Right ventricle myocardium inferior (tissue), 1 donor: Measurements from ENCODE around the gene VSIG8. TPM values are rescaled to one million over a fixed set of nuclear protein-coding genes. Genes with fewer than 3 reads are reported as not detected.

Experiments used
- ATAC-seq: fragments of 200-7000 bp; cut with Tn5 transposase; one replicate; pipeline ENCODE4 v1.9.1; 2020; ENCODE audit warnings: mild to moderate bottlenecking, moderate library complexity
- DNase-seq: peaks from one replicate; pipeline ENCODE4 v3.0.0; 2021; ENCODE audit errors: missing footprints
- intact Hi-C: fragments of 100-400 bp; cut with DNase I; formaldehyde crosslinking; loops from one replicate; pipeline ENCODE4 v1.11.0; 2022
- total RNA-seq: library from RNA; stranded (reverse); fragmentation: NEBNext Ultra II Directional; extraction: Animal tissue kit (Norgen Biotek cat#: 25700); gene quantifications from one replicate; pipeline ENCODE4 v1.2.1, GENCODE V29; 2021
- donor health status: DM: no; HTN: yes; CAD: no; lungs with severe emphysema.

The VSIG8 gene
- total RNA-seq, 1 donor from 2014 or later: not detected

DNA sequence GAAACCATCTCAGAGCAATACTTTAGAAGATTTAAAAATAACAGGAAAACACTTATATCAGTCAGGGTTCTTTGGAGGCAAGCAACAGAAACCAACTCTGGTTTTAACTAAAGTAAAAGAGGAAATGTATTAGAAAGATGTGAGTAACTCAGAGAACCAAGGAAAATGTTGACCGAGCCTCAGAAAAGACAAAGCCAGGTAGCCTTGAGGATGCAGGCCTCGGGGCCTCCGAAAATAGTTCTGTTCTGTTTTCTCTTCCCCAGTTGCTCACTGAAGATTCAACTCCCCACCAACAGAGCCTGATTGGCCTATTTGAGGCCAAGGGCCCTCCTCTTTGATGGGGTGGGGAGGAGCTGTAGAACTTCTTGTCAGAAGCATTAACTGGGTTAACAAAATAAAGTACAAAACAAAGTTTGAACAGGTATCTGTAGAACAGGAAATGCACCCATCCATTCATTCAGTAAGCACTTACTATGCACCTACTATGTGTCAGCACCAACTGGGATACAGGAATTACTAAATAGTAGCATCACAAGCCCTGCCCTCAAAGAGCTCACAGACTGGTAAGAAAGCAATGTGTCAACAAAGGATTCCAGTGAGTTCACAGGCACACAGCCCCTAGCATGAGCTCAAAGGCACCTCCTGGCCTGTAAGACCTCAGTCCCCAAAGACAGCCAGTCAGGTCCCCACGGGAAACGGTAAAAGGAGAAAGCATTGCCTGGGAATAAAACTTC is 23.2 kb downstream of the VSIG8 start:
- intact Hi-C loops: no loop called here
- ATAC-seq: no peak
- DNase-seq: no peak

DNA sequence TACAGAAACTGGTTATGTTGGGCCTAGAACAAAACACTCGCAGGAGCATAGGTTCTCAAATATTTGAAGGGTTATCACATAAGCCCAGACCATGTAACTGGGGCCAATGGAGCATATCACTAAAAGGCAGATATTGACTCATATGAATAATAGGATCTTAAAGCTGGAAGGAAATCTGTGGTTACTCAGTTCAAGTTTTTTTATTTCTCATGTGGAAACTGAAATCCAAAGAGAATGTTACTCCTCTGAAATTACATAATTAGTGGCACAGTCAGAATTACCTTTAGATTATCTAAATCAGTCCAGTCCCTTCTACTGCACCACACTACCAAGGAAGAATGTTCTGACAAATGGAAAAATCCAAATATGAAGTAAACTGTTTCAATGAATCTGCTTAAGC is 23.7 kb downstream of the VSIG8 start:
- intact Hi-C loops: no loop called here
- no peak for DNase-seq
- ATAC-seq: no peak

DNA sequence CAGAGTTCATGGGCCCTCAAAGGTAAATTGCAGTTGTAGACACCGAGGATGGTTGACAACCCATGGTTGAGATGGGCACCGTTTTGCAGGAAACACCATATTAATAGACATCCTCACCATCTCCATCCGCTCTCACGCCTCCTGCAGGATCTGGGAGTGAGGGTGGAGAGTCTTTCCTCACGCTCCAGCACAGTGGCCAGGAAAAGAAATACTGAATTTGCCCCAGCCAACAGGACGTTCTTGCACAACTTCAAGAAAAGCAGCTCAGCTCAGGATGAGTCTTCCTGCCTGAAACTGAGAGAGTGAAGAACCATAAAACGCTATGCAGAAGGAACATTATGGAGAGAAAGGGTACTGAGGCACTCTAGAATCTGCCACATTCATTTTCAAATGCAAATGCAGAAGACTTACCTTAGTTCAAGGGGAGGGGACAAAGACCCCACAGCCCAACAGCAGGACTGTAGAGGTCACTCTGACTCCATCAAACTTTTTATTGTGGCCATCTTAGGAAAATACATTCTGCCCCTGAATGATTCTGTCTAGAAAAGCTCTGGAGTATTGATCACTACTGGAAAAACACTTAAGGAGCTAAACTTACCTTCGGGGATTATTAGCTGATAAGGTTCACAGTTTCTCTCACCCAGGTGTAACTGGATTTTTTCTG is 26.5 kb downstream of the VSIG8 start:
- ATAC-seq: no peak
- no peak for DNase-seq
- intact Hi-C loops: no loop called here

DNA sequence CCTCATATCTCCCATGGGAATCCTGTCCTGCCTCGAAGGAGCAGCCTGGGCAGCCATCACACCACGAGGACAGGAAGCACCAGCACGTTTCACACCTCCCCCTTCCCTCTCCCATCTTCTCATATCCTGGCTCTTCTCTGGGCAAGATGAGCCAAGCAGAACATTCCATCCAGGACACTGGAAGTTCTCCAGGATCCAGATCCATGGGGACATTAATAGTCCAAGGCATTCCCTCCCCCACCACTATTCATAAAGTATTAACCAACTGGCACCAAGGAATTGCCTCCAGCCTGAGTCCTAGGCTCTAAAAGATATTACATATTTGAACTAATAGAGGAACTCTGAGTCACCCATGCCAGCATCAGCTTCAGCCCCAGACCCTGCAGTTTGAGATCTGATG is 27.1 kb downstream of the VSIG8 start:
- DNase-seq (no peak), ATAC-seq (no peak)
- intact Hi-C loops: no loop called here

DNA sequence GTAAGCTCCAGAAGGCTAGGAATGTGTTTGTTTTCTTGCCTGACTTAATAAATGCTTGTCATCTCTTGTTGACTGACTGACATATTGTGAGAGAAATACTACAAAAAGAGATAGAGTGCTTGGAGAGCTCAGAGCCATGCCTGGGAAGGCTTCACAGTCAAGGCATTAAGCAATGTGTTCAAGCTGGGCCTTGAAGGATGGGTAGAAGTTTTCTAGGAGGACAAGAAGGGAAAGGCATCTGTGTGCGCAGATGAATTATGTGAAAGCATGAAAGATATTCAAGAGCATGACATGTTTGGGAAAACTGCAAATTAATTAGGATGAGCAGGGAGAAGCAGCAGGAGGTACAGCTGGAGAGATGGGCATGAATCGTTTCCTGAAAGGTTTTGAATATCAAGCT is 30.1 kb downstream of the VSIG8 start:
- intact Hi-C loops: no loop called here

DNA sequence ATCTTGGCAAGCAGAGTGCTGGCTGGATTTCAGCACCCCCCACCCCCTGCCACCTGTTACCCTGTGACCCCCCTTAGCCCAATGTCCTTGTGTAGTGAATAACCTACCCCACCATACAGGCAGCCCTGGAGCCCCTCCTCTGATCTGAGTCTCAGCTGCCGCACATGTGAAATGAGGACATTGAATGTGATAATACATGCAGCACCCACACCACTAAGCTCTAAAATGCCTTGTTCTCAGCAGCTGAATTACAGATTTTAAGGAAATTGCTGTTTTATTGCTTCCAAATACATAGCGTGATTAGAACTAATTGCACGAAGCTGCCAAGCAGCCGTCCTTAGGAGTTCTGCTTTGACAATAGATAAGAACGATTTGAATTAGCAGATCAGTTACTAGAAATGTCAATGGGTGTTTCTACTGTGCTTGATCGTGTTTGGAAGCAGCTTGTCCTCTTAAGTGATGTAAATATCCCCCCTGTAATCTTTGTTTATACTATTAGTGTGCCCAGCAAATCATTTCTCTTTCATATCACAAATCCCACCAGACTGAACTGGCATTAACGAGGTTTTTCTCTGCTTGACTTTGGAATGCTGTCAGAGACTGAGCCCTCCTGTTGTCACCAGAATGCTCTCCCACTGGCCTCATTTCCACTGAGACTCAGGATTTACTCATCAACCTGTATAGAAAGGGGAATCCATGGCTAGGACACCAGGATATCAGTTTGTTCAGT is 30.9 kb downstream of the VSIG8 start:
- ATAC-seq: no peak
- intact Hi-C loops: no loop called here
- DNase-seq: no peak

More for the DNA sequence above, 30.1 kb downstream of the VSIG8 start:
- DNase-seq (no peak), ATAC-seq (no peak)

DNA sequence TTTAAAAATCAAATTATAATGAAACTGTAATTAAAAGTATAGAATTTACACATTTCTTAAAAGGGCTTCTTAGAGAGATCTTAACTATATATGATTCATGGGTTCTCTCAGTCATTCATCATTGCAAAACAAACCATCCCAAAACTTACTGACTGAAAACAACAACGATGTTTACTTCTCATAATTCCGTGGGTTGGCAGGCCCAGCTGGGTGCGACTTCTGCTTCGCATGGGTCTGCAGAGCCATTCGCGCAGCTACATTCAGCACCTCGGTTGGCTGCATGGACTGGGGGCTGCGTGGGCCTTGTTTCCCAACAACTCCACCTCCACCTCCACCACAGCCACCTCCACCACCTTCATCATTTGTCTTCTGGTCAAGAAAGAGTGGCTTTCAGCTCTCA is 31.7 kb downstream of the VSIG8 start:
- intact Hi-C loops: no loop called here
- DNase-seq (peak; percentile 76), ATAC-seq (no peak)

DNA sequence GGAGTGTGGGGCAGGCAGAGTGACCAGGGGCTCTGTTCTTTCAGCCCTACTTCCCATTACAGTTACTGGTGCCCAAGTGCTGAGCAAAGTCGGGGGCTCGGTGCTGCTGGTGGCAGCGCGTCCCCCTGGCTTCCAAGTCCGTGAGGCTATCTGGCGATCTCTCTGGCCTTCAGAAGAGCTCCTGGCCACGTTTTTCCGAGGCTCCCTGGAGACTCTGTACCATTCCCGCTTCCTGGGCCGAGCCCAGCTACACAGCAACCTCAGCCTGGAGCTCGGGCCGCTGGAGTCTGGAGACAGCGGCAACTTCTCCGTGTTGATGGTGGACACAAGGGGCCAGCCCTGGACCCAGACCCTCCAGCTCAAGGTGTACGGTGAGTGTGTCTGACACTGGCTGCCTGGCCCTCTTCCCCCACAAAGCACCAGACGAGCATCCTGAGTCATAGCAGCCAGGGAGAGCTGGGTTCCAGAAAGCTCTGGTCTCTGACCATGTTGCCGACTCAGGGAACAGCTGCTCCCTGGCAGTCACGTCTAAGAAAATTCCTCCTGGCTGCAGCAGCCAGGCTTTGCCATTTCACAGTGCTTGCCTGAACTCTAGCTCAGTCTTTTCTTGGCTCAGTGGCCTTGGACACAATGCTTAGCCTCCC is 32.5 kb downstream of the VSIG8 start:
- DNase-seq (no peak), ATAC-seq (peak; percentile 58)
- intact Hi-C loops: no loop called here

DNA sequence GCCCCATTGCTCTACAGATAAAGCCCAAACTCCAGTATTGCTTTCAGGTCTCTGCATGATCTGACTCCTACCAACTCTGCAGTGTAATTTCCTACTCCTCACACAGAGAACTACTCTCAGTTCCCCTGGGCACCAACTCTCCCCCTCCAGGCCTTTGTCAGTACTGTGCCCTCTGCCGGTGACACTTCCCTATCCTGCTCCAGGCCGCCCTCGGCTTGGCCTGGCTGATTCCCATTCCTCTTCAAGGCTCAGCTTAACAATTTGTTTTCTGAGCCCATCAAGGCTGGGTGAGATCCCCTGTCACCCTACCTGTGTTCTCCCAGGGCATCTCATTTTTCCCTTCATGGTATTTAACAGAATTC is 33.2 kb downstream of the VSIG8 start:
- ATAC-seq (peak; percentile 85), DNase-seq (peak; percentile 77)
- intact Hi-C loops: no loop called here

DNA sequence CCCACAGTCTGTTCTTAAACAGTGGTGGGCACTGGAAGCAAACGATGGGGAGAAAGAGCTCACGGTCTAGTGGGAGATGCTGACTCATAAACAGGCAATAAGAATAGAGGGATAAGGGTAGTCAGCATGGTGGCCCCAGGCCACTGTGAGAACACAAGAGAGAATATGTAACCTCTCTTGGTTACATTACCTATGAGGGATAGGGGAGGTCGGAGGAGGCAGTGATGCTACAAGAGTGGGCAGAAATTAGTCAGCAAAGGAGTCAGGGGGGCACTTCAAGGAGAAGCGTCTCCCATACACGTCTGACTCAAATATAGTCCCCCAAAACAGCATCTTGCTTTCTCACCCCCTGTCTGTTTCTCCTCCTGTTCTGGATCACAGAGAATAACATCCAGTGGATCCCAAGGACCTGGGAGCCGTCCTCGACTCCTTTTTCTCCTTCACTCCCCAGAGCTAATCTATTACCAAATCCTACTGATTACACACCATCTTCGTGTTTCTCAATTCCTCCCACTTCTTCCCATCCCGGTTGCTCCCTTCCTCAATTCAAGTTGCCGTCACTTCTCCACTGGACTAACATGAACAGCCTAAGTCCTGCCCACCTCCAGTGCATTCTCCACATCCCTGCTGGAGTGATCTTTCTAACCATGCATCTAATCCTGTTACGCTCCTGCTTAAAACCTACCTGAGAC is 33.7 kb downstream of the VSIG8 start:
- intact Hi-C loops: no loop called here
- ATAC-seq (no peak), DNase-seq (no peak)

DNA sequence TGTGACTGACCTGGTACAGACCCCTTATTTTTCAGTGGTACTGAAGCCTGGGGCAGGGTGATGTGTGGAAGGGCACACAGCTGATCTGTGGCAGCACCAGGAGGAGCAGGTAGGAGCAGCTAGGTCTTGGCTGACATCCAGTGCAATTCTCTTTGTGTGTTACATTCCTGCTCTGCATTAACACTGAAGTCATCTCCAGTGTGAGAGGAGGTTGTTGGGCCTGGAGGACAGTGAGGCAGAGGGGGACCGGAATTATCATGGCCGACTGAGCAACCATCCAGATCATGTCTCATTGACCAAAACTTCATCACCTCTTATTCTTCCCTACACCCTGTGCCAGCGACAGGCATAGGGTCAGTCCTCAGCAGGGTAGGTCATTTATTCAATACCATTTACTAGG is 34.3 kb downstream of the VSIG8 start:
- DNase-seq (no peak), ATAC-seq (no peak)
- intact Hi-C loops: no loop called here

DNA sequence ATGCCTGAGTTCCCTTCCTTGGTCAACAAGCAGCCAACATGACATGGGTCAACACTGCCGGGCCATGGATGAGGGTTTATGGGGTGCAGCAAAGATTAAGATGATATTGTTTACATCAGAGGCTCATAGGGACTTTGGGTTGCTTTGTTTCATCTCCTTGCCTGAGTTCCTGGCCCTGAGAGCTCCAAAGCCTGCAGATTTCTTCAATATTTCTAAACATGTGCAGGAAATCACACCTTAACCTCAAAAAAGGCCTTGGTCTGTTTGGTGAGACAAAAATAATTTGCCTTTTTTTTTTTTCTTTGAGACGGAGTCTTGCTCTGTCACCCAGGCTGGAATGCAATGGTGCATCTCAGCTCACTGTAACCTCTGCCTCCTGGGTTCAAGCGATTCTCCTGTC is 34.9 kb downstream of the VSIG8 start:
- ATAC-seq (no peak), DNase-seq (no peak)
- intact Hi-C loops: no loop called here

DNA sequence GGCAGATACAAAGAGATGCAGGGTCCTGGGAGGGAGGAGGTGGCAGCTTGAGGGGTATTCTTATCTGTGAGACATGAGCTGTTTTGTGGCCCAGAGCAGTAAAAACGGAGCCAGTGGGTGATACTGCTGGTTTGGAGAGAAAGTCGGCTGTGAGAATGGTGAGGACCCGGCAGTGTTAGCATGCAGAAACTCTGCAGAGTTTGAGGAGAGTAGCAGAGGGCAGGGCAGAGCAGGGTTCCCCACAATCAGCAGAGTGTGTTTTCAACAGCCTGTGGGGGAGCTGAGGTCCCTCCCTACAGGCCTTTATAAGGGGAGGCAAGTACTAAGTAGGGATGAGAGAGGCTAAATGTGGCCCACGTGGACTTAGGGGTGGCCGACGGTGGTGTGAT is 35.4 kb downstream of the VSIG8 start:
- ATAC-seq (no peak), DNase-seq (no peak)
- intact Hi-C loops: no loop called here

DNA sequence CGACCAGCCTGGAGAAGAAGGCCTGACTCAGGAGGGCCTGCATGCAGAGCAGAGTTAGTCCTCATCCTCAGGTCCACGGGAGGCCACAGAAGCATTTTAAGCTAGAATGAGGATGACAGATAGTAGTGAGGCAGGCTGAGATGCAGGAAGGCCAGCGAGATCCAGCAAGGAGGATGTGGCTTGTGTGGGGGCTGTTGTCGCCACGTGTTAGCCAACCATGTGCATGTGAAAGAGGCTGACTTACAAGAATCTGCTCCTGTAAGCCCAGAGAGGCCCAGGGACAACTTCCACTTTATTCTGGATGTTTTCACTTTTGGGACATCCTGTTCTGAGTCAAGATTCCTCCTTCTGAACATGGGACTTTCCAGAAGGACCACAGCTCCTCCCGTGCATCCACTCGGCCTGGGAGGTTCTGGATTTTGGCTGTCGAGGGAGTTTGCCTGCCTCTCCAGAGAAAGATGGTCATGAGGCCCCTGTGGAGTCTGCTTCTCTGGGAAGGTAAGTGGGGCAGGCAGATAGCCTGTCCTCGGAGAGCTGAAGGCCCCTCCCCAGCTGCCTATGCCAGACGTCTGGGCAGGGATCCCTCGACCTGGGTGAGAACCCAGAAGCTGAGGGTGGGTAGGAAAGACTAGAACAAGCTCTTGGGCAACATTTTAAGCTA is 35.9 kb downstream of the VSIG8 start, which contains the start of gene SLAMF8:
TSS of gene SLAMF8 (plus strand) at position 433 of the 661 bp plus-strand sequence. CDS start at position 459, 26 bp downstream.
- intact Hi-C loops: no loop called here
- ATAC-seq: peak; percentile 29
- no peak for DNase-seq

DNA sequence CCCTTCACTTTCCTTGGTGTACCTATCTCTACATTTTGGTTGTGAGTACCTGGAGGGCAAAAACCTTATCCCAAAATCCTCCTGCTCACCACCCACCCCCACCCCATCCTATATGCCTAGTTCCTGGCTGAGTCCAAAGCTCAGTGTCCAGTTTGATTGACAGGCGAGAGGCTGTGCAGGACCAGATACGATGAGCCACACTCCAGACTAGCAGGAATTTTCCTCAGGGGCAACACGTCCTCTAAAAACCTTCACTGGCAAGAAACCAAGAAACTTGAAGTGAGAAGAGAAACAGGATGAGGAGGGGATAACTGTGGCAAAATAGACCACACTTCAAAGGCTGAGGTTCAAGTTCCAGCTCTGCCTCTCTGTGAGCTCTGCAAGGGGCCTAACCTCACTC is 36.9 kb downstream of the VSIG8 start:
- ATAC-seq: no peak
- intact Hi-C loops: no loop called here
- no peak for DNase-seq

DNA sequence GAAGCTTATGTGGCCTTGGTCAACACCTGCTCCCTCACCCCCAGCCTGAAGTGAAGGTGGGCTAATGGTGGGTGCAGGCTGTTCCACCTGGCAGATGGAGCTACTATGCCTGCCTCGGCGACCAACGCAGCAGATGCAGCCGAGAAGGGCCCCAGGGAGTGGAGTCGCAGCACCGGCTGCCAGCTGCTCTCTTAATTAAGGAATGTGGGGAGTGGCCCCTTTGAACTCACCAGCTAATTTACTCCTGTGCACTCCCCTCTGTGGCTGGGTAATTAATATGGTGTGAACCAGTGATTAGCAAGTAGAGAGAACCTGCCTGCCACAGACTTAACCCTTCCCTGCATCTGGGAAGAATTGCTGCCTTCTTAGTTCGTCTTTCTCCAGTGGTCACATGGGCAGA is 39.1 kb downstream of the VSIG8 start:
- intact Hi-C loops: no loop called here
- no peak for ATAC-seq
- DNase-seq: no peak

DNA sequence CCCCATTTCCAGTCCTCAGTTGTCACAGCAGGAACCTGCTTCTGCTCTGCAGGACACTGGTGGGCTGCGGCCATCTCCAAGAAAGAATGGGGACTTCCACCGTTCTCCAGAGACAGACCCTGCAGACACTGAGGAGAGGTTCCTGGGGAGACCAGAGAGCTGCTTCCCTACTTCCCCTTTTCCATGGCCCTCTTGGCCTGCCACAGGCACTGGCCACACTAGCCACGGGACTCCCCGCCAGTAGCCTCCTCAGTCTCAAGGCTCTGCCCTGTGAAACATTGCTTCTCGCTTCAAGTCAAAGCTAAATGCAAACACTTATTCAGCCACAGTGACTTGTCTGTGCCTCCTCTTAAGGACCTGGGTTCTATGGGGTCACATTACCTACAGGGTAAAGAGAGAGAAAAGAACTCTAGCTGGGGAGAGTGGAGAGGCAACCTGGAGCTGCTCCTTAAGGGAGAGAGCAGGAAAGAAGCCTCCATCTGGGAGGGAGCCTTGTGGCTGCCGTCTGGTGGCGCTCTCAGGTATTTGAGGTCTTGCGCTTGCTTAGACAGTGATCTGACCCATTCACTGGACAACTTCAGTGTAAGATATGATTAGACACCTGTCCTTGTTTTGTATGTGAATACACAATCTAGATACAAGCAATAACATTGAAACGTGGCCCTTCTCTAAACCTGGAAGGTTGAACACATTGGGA is 41.1 kb downstream of the VSIG8 start:
- ATAC-seq (no peak), DNase-seq (no peak)
- intact Hi-C loops: no loop called here
